HG02623 (cell line): ENCODE data around the gene SV2C.
"Not testable (repeated sequence)": the region's sequence is repeated elsewhere in the genome, so short reads cannot be mapped to it uniquely, and the experiment has no call there.

Experiments
- ATAC-seq: cut with Tn5 transposase; IDR thresholded peaks from one replicate; pipeline ENCODE4 v1.9.1; 2021; ENCODE audit warnings: moderate library complexity; ENCODE audit not compliant: unreplicated experiment

The SV2C gene

GRCh38 chr5:76292620-76293322, 209.6 kb downstream of the SV2C start:
- ATAC-seq, result peak; percentile 61

- ATAC-seq, result no peak
Observed at GRCh38 chr5:76294573-76294972, 211.4 kb downstream of the SV2C start.

GRCh38 chr5:76298852-76299251, 215.7 kb downstream of the SV2C start:
- ATAC-seq, result no peak

GRCh38 chr5:76299592-76299991, 216.4 kb downstream of the SV2C start:
- ATAC-seq, result no peak

- not testable (repeated sequence) for ATAC-seq
Observed at GRCh38 chr5:76301932-76302331, 218.7 kb downstream of the SV2C start.

GRCh38 chr5:76302661-76303060, 219.5 kb downstream of the SV2C start:
- ATAC-seq, result not testable (repeated sequence)

- no peak for ATAC-seq
Observed at GRCh38 chr5:76303921-76304320, 220.7 kb downstream of the SV2C start.

- no peak for ATAC-seq
Observed at GRCh38 chr5:76305269-76305668, 222.1 kb downstream of the SV2C start.

- no peak for ATAC-seq
Observed at GRCh38 chr5:76305775-76306174, 222.6 kb downstream of the SV2C start.

- ATAC-seq, result no peak
Observed at GRCh38 chr5:76310208-76310607, 227.0 kb downstream of the SV2C start.

- ATAC-seq, result no peak
Observed at GRCh38 chr5:76312783-76313182, 229.6 kb downstream of the SV2C start.

- ATAC-seq, result no peak
Observed at GRCh38 chr5:76314643-76315042, 231.5 kb downstream of the SV2C start.

- no peak for ATAC-seq
Observed at GRCh38 chr5:76319673-76320072, 236.5 kb downstream of the SV2C start.

- ATAC-seq, result not testable (repeated sequence)
Observed at GRCh38 chr5:76323494-76323893, 240.3 kb downstream of the SV2C start.

- no peak for ATAC-seq
Observed at GRCh38 chr5:76325326-76325725, 242.1 kb downstream of the SV2C start.

GRCh38 chr5:76325876-76326491, 242.8 kb downstream of the SV2C start:
- ATAC-seq, result no peak

- ATAC-seq, result no peak
Observed at GRCh38 chr5:76326577-76327302, 243.6 kb downstream of the SV2C start.

- ATAC-seq, result no peak
Observed at GRCh38 chr5:76329346-76329745, 246.2 kb downstream of the SV2C start.

- no peak for ATAC-seq
Observed at GRCh38 chr5:76331126-76331525, 247.9 kb downstream of the SV2C start.

GRCh38 chr5:76332102-76332501, 248.9 kb downstream of the SV2C start:
- no peak for ATAC-seq

GRCh38 chr5:76332611-76333205, 249.5 kb downstream of the SV2C start:
- ATAC-seq, result no peak

- no peak for ATAC-seq
Observed at GRCh38 chr5:76333571-76333970, 250.4 kb downstream of the SV2C start.
